SIG-M5 treated with dmso at 0.1 percent for 504 hours (cell line): ENCODE data around the gene ZNF771.
"Not testable (repeated sequence)": the region's sequence is repeated elsewhere in the genome, so short reads cannot be mapped to it uniquely, and the experiment has no call there.

Experiments
- DNase-seq: peaks from one replicate; lab custom pipeline; 2025; ENCODE audit not compliant: unreplicated experiment; lab: John Stamatoyannopoulos, UW

Gene ZNF771

GRCh38 chr16:30430428-30430970 is 23.1 kb downstream of the ZNF771 start:
- DNase-seq, result no peak

DNA sequence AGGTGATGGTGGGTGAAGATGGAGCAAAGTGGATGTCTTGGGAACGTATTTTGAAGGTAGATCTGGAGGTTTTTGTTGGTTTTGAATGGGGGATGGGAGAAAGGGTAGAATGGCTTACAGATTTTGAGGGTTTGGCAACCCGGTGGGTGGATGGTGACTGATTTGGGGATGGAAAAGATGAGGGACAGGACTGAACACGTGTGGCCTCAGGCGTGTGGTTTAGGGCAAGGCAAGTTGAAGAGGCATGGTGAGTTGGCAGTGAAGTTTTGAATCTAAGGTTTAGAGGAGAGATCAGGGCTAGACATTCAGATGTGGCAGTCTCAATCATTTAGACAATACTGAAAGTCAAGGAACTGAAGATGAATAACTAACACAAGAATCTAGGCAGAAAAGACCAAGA is 27.4 kb downstream of the ZNF771 start:
- no peak for DNase-seq

- DNase-seq, result peak; percentile 46
These were observed 30.2 kb downstream of the ZNF771 start for GRCh38 chr16:30437511-30438046.

- DNase-seq, result no peak
These were observed 31.4 kb downstream of the ZNF771 start for GRCh38 chr16:30438835-30439234.

DNA sequence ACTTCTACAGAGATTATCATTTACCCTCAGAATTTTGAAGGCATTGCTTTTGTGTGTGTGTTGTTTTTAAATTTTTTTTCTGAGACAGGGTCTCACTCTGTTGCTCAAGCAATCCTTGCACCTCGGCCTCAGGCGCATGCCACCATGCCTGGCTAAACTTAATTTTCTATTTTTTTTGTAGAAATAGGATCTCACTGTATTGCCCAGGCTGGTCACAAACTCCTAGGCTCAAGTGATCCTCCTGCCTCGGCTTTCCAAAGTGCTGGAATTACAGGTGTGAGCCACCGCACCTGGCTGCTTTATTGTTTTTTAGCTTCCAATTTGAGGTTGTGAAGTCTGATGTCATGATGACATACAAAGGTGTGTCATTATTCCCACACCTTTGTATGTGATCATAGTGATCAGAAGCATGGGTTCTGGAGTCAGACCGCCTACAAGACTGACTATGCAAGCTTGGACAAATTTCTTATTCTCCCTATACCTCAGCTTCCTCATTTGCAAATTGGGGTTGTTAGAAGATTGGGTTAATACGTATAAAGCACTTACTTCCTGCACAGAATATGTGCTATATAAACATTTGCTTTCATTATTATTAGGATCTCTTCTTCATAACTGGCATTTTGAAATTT is 32.4 kb downstream of the ZNF771 start:
- DNase-seq, result peak; percentile 47

DNA sequence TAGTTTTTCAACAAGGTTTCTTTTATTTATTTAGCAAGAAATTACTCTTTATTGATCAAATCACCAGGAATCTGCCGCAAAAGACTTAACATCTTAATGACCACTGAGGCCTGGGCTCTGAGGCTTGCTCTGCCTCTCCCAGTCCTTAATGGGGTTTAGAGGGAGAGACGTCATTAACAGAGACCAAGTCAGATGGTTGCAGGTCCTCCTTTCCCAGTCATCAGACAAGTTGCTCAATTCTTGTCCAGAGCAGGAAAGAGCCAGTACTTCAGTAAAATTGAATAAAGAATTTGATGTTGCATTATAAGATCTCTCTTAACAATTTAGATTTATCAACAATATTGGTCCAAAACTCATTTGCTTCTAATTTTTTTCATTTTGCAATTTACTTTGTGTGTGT is 36.2 kb downstream of the ZNF771 start:
- peak; percentile 49 for DNase-seq

GRCh38 chr16:30444231-30445148 is 37.1 kb downstream of the ZNF771 start:
- DNase-seq, result no peak

GRCh38 chr16:30445149-30445407 is 37.7 kb downstream of the ZNF771 start:
- no peak for DNase-seq

GRCh38 chr16:30445408-30446202 is 38.2 kb downstream of the ZNF771 start, which contains the start of gene SEPHS2:
SEPHS2 (minus strand) TSS chr16:30445874; CDS start chr16:30445727, 147 bp downstream.
- peak; percentile 97 for DNase-seq

- no peak for DNase-seq
These were observed 38.8 kb downstream of the ZNF771 start for GRCh38 chr16:30446203-30446595.

DNA sequence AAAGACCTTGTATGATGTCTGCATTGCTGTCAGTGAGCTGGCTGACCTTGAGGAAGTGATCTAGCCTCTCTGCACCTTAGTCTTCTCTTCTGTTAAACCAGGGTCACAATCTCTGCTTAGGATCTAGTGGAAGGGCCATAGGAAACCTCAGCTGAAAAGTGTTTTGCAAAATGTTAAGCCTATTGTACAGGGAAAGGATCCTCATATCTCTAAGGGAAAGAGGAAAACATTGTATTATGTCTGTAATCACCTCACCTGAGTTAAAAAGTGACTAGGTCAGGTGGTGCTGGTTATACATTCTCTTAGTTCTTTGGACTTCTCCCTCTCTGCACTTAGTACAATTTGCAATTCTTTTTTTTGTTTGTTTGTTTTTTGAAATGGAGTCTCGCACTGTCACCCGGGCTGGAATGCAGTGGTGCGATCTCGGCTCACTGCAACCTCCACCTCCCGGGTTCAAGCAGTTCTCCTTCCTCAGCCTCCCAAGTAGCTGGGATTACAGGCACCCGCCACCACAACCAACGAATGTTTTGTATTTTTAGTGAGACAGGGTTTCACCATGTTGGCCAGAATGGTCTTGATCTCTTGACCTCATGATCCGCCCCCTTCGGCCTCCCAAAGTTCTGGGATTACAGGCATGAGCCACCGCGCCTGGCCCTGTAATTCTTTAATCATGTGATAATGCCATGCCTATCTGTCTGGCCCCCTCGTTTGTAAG is 40.3 kb downstream of the ZNF771 start:
- DNase-seq, result no peak

DNA sequence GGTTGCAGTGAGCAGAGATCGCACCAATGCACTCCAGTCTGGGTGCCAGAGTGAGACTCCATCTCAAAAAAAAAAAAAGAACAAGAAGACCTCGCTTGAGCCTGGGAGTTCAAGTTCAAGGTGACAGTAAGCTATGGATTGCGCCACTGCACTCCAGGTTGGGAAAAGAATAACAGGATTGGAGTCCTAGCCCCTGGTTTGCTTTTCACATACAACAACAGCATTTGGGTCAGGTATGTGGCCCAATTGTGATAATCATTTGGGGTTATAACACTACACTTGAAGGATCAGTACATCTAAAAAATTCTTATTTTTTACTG is 41.7 kb downstream of the ZNF771 start:
- DNase-seq, result no peak

DNA sequence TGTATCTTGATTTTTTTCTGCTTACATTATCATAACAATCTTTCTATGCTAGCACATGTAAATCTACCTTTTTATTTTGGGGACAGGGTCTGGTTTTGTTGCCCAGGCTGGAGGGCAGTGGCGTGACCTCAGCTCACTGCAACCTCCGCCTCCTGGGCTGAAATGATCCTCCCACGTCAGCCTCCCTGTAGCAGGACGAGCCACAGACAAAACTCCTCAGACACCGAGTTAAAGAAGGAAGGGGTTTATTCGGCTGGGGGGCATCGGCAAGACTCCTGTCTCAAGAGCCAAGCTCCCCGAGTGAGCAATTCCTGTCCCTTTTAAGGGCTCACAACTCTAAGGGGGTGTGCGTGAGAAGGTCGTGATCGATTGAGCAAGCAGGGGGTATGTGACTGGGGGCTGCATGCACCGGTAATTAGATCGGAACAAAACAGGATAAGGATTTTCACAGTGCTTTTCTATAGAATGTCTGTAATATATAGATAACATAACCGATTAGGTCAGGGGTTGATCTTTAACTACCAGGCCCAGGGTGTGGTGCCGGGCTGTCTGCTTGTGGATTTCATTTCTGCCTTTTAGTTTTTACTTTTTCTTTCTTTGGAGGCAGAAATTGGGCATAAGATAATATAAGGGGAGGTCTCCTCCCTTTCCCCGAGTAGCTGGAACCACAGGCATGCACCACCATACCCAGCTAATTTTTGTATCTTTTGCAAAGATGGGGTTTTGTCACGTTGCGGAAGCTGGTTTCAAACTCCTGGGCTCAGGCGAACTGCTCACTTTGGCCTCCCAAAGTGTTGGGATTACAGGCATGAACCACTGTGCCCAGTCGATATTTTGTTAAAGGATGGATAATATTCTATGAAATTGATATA is 45.5 kb downstream of the ZNF771 start:
- not testable (repeated sequence) for DNase-seq

DNA sequence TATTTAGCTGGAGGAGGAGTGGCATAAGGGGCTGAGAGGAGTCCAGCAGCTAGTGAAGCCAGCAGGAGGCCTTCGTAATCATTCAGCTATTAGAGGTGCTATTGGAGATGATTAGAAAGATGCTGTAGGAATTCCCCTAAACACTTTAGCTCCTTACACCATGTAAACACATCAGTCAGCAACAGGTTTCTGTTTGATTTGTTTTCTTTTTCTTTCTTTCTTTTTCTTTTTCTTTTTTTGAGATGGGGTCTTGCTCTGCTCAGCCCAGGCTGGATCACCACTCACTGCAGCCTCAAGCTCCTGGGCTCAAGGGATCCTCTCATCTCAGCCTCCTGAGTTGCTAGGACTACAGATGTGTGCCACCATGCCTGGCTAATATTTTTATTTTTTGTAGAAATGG is 48.9 kb downstream of the ZNF771 start:
- DNase-seq, result no peak

DNA sequence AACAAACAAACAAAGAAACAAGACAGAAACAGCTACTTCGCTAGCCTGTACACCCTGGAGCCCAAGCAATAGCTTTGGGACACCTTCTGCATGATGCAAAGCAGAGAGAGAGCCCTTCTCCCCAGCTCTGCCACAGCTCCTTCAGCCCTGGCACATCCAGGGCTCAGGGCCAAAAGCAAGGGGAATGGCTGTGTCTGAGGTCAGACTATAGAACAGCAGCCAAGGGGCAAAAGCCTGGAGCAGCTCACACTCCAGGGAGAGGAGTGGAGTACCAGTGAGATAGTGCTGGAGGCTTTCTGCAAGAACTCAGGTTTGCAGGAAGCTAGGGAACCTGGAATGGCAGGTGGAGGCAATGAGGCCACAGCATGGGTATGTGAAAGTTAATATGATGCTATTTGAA is 49.9 kb downstream of the ZNF771 start:
- DNase-seq, result no peak

DNA sequence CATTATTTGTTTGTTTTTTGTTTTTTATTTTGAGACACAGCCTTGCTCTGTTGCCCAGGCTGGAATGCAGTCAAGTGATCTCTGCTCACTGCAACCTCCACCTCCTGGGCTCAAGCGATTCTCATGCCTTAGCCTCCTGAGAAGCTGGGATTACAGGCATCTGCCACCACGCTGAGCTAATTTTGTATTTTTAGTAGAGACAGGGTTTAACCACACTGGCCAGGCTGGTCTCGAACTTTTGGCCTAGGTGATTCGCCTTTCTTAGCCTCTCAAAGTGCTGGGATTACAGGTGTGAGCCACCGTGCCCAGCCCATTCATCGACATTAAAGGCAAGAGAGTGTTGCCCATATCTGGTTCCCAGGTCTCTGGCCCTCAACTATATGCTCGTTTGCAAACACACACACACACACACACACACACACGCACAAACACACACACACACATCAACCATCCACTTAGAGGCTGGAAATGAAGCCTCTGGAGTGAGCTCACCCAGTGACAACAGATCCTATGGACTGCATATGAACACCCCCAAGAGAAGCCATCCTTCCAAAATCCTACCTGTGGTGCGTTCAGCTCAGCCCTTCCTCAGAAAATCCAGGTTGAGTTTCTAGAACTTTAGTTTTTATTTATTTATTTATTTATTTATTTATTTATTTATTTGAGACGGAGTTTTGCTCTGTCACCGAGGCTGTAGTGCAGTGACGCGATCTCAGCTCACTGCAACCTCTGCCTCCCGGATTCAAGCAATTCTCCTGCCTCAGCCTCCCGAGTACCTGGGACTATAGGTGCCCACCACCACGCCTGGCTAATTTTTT is 50.5 kb downstream of the ZNF771 start:
- DNase-seq, result no peak

- peak; percentile 92 for DNase-seq
These were observed 51.4 kb downstream of the ZNF771 start for GRCh38 chr16:30458561-30459394.

DNA sequence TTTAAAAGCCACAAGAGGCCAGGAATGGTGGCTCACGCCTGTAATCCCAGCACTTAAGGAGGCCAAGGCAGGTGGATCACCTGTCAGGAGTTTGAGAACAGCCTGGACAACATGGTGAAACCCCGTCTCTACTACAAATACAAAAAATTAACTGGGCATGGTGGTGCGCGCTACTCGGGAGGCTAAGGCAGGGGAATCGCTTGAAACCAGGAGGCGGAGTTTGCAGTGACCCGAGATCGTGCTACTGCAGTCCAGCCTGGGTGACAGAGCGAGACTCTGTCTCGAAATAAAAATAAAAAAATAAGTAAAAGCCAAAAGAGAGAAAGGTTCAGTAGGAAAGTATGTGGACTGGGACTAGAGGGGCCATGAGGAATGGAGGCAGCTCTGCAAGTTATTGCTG is 52.0 kb downstream of the ZNF771 start:
- no peak for DNase-seq
